GM12878 (cell line): ENCODE data around the gene ADGRV1. TPM values are rescaled to one million over a fixed set of nuclear protein-coding genes. Genes with fewer than 3 reads are reported as not detected.
A peak's percentile ranks its signal among the peaks of the same experiment; 100 is the strongest.

Experiments used
- ATF7 ChIP-seq: fragments of 450-650 bp; IDR thresholded peaks from 2 replicates; pipeline ENCODE4 v1.6.1; 2016; ENCODE audit warnings: low read depth, mild to moderate bottlenecking
- BCL11A ChIP-seq: IDR thresholded peaks from 2 replicates; pipeline ENCODE4 v1.6.1; 2011; ENCODE audit warnings: low read depth, low read length
- CHD1 ChIP-seq: IDR thresholded peaks from 2 replicates; pipeline ENCODE4 v1.6.1; 2012; ENCODE audit warnings: low read depth, low read length, improper control_type of control experiment
- CREB1 ChIP-seq: IDR thresholded peaks from 2 replicates; pipeline ENCODE4 v1.6.1; 2012; ENCODE audit warnings: low read depth, mild to moderate bottlenecking, inconsistent platforms
- CTCF ChIP-seq, 3 experiments: IDR thresholded peaks in 2 of 3; conservative IDR thresholded peaks in 1 of 3; 2 replicates each; pipeline ENCODE4 v1.5.1; 2011; ENCODE audit warnings: low read depth in 3 of 3, low read length in 3 of 3, mild to moderate bottlenecking in 3 of 3, control low read depth in 2 of 3, moderate library complexity in 2 of 3, inconsistent platforms in 1 of 3, mixed read lengths in 1 of 3; ENCODE audit not compliant: control insufficient read depth in 2 of 3, insufficient read depth in 1 of 3; ENCODE audit errors: extremely low read depth in 1 of 3
- ESRRA ChIP-seq: IDR thresholded peaks from 2 replicates; pipeline ENCODE4 v1.6.1; 2012; ENCODE audit warnings: mild to moderate bottlenecking, low read length, improper control_type of control experiment
- FOXK2 ChIP-seq: fragments of 450-650 bp; IDR thresholded peaks from 2 replicates; pipeline ENCODE4 v1.6.1; 2017; ENCODE audit warnings: mild to moderate bottlenecking, moderate library complexity
- FOXM1 ChIP-seq: IDR thresholded peaks from 2 replicates; pipeline ENCODE4 v1.6.1; 2012; ENCODE audit warnings: low read depth, mild to moderate bottlenecking, inconsistent platforms, low read length, moderate library complexity
- HDAC6 ChIP-seq: fragments of 200-600 bp; sonication (generic); IDR thresholded peaks from one replicate; pipeline ENCODE4 v1.8.0; 2017; ENCODE audit warnings: antibody characterized with exemption; ENCODE audit not compliant: unreplicated experiment
- JUNB ChIP-seq: IDR thresholded peaks from 2 replicates; pipeline ENCODE4 v1.6.1; 2016; ENCODE audit warnings: antibody characterized with exemption, mild to moderate bottlenecking
- MEF2A ChIP-seq: IDR thresholded peaks from 2 replicates; pipeline ENCODE4 v1.6.1; 2011; ENCODE audit warnings: low read depth, mild to moderate bottlenecking, low read length, moderate library complexity; ENCODE audit not compliant: insufficient read depth
- MTA2 ChIP-seq: fragments of 450-650 bp; IDR thresholded peaks from 2 replicates; pipeline ENCODE4 v1.6.1; 2016; ENCODE audit warnings: low read depth, mild to moderate bottlenecking, moderate library complexity
- NFXL1 ChIP-seq: fragments of 450-650 bp; IDR thresholded peaks from 2 replicates; pipeline ENCODE4 v1.6.1; 2017; ENCODE audit warnings: antibody characterized with exemption, mild to moderate bottlenecking, borderline replicate concordance
- NFYB ChIP-seq: IDR thresholded peaks from 2 replicates; pipeline ENCODE4 v1.6.1; 2011; ENCODE audit warnings: low read depth, mild to moderate bottlenecking, low read length, improper control_type of control experiment, moderate library complexity; ENCODE audit not compliant: insufficient read depth
- POLR2AphosphoS5 ChIP-seq: IDR thresholded peaks from 2 replicates; pipeline ENCODE4 v1.6.1; 2011; ENCODE audit warnings: mild to moderate bottlenecking, low read length, inconsistent platforms
- SP1 ChIP-seq: IDR thresholded peaks from one replicate; pipeline ENCODE4 v1.6.1; 2011; ENCODE audit warnings: low read depth, low read length
- ZNF207 ChIP-seq: fragments of 450-650 bp; IDR thresholded peaks from 2 replicates; pipeline ENCODE4 v1.6.1; 2014; ENCODE audit warnings: antibody characterized with exemption, mild to moderate bottlenecking, borderline replicate concordance
- ZNF217 ChIP-seq: fragments of 450-650 bp; IDR thresholded peaks from 2 replicates; pipeline ENCODE4 v1.6.1; 2017; ENCODE audit warnings: antibody characterized with exemption, mild to moderate bottlenecking
- ZNF687 ChIP-seq: fragments of 450-650 bp; IDR thresholded peaks from 2 replicates; pipeline ENCODE4 v1.6.1; 2017; ENCODE audit warnings: mild to moderate bottlenecking, moderate library complexity
- polyA plus RNA-seq, 11 experiments: library from polyadenylated mRNA; depleted of rRNA in 4 of 11; unstranded in 6 of 11; stranded (reverse) in 5 of 11; fragments of >200 nt; fragmentation: Nextera tagmentation in 4 of 11; fragmentation: Illumina TruSeq in 1 of 11; extraction: Ambion mirVana in 4 of 11; extraction: Trizol in 1 of 11; gene quantifications; 1 replicate in 1 of 11; 2 replicates in 10 of 11; pipeline versions ENCODE4 v1.2.1 to v1.2.3, GENCODE V29; 2011 to 2016; ENCODE audit warnings: inconsistent platforms in 2 of 11, missing spikeins in 2 of 11, low read depth in 1 of 11
- total RNA-seq, 4 experiments: library from RNA; depleted of rRNA in 3 of 4; stranded (reverse); fragments of >200 nt in 3 of 4; fragmentation: Illumina TruSeq in 1 of 4; extraction: Trizol in 1 of 4; gene quantifications; 2 replicates each; pipeline versions ENCODE4 v1.2.1 to v1.2.3, GENCODE V29; 2013 to 2021
- TF ChIP-seq, protein P1 (sequence below): fragments of 450-650 bp; IDR thresholded peaks from 2 replicates; pipeline ENCODE4 v1.6.1; 2017; ENCODE audit warnings: borderline replicate concordance

ADGRV1 gene
- total and polyA plus RNA-seq, 10 of the 15 experiments (the other 5 are each of a cell fraction or from before 2014, with no cell fraction given) = 0.04 to 8.1 (median 0.16) TPM; not detected in 1

- TF ChIP-seq ESRRA = no peak
- no peak for TF ChIP-seq FOXM1
- TF ChIP-seq BCL11A = peak; percentile 61; the same call in 1 of the 2 replicates
- peak; percentile 79 for TF ChIP-seq JUNB
- TF ChIP-seq MEF2A = 0 out of 2 replicates have a peak, but pooled peaks have one; percentile 21
- TF ChIP-seq ATF7 = peak; percentile 93
- no peak for TF ChIP-seq CTCF (IDR thresholded peaks at IDR 0.05 in 2 of 3, conservative IDR thresholded peaks at IDR 0.05 in 1 of 3; ENCODE audit: control insufficient read depth in 2 of 3, extremely low read depth in 1 of 3, insufficient read depth in 1 of 3, low read depth in 3 of 3, low read length in 3 of 3)
- TF ChIP-seq FOXK2 = no peak
- TF ChIP-seq ZNF207 = no peak
- TF ChIP-seq NFXL1 = no peak
- peak; percentile 14 for TF ChIP-seq SP1
- TF ChIP-seq ZNF687 = peak; percentile 18; the same call in 1 of the 2 replicates
- TF ChIP-seq HDAC6 = no peak
- TF ChIP-seq POLR2AphosphoS5 = no peak
- TF ChIP-seq CHD1 = no peak
- TF ChIP-seq CREB1 = peak; percentile 72
- peak; percentile 89 for TF ChIP-seq MTA2
- TF ChIP-seq, protein P1, sequence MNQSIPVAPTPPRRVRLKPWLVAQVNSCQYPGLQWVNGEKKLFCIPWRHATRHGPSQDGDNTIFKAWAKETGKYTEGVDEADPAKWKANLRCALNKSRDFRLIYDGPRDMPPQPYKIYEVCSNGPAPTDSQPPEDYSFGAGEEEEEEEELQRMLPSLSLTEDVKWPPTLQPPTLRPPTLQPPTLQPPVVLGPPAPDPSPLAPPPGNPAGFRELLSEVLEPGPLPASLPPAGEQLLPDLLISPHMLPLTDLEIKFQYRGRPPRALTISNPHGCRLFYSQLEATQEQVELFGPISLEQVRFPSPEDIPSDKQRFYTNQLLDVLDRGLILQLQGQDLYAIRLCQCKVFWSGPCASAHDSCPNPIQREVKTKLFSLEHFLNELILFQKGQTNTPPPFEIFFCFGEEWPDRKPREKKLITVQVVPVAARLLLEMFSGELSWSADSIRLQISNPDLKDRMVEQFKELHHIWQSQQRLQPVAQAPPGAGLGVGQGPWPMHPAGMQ = no peak
- TF ChIP-seq ZNF217 = no peak
- TF ChIP-seq NFYB = no peak
Observed at GRCh38 chr5:91162534-91163381, 604.2 kb downstream of the ADGRV1 start (continued).
